COLO668 (cell line): ENCODE results near the gene CEP162.
"Not testable (repeated sequence)": the region's sequence is repeated elsewhere in the genome, so short reads cannot be mapped to it uniquely, and the experiment has no call there.

Experiments used
- DNase-seq: peaks from one replicate; lab custom pipeline; 2025; ENCODE audit not compliant: unreplicated experiment; lab: John Stamatoyannopoulos, UW

Gene CEP162

GRCh38 chr6:84156306-84156705 lies 71.1 kb downstream of the CEP162 start:
- DNase-seq: no peak

GRCh38 chr6:84151669-84152068 lies 75.8 kb downstream of the CEP162 start:
- no peak for DNase-seq

DNA sequence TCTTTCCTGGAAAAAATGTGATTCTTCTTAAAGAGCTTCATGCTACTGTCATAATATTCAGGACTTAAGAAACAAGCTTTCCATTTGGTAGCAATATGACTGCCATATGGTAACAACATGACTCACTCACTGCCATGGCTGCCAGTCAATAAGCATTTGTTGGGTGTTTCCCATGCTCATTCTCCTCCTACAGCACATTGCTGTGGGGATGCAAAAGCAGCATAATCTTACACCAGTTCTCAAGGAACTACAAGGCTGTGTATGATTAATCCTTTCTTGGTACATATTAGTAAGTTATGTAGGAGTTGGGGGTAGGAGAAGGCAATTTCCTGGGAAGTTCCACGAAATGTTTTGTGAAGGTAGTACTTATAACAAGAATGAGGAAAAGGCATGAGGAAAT lies 76.7 kb downstream of the CEP162 start:
- no peak for DNase-seq

DNA sequence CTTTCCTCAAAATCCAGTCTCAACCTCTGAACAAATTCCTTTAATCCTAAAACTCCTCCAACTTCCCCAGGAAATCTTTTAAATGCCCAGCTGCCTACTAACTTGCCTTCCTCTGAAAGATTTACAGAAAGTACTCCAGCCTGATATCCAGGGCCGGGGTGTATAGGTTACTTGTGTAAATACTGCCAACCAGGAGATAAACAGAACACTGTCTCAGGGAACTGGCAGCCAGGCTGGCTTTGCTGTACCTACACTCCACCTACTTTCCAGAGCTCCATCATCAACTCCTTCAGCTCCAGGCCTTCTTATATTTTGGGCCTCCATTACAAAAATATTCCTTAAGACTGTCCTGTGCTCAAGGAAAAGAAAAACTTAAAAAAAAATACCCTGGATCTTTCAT lies 85.9 kb downstream of the CEP162 start:
- no peak for DNase-seq

- no peak for DNase-seq
These were observed 88.1 kb downstream of the CEP162 start for GRCh38 chr6:84139311-84139710.

DNA sequence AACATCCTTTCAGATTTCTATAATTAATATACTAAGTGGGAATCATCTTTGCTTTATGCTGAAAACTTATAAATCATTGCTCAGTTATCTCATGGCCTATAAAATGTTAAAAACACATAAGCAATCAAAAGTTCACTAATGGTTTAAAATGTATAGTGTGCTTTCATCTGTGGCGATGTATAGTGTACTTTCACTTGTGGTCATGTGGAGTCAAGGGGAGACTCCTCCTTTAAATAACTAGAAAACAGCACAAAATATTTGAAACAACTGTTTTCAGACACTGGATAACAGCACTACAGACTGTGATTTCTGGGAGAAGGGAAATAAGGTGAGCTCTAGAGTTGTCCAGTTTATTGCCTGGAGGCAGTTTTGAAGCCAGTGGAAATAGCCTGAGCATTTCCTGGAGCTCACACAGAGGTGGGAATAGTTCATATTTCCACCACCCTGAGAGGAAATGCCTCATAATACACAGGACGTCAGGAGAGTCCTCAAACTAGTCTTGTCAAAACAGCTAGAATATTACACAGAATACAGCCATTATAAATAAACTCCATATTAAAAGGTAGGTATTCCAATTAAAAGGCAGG lies 89.4 kb downstream of the CEP162 start:
- DNase-seq: no peak

DNA sequence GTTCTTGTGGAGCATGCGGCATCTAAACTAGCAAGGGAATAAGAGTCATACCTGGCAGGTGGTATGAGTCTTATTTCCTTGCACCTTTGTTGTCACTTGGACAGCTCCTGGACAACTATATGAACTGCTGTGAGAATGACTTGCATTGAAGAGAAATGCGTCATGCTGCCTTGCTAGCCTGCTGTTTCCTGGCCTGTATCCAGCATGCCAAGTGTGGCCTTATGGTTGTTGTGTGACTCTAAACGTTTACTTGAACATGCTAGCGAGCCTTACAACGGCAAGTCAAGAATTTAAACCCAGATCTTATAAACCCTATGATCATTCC lies 90.4 kb downstream of the CEP162 start:
- DNase-seq: no peak

- DNase-seq: no peak
These were observed 90.9 kb downstream of the CEP162 start for GRCh38 chr6:84136364-84137050.

- DNase-seq: no peak
These were observed 92.2 kb downstream of the CEP162 start for GRCh38 chr6:84135291-84135690.

DNA sequence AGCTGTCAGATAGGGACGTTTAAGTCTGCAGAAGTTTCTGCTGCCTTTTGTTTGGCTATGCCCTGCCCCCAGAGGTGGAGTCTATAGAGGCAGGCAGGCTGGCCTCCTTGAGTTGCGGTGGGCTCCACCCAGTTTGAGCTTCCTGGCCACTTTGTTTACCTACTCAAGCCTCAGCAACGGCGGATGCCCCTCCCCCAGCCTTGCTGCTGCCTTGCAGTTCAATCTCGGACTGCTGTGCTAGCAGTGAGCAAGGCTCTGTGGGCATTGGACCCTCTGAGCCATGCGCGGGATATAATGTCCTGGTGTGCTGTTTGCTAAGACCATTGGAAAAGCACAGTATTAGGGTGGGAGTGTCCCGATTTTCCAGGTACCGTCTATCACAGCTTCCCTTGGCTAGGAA lies 94.1 kb downstream of the CEP162 start:
- not testable (repeated sequence) for DNase-seq

- not testable (repeated sequence) for DNase-seq
These were observed 97.9 kb downstream of the CEP162 start for GRCh38 chr6:84129588-84129987.

- DNase-seq: no peak
These were observed 104.3 kb downstream of the CEP162 start for GRCh38 chr6:84123186-84123585.

DNA sequence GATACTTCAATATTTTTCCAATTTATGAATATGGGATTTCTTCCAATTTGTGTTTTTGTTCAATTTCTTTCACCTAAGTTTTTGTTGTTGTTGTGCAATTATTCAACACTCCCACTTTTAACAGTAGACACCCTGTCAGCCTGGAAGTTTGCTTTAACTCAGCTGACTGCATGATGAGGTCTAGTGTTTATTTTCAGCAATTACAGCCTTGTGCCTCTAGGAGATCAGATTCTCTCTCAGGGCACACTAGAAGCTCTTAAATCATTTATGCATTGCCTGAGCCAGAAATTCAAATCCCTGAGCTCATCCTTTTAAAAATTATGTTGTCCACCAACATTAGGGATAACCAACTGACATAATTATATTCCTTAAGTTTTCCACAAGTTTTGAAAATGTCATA lies 108.2 kb downstream of the CEP162 start:
- no peak for DNase-seq

GRCh38 chr6:84118191-84118590 lies 109.3 kb downstream of the CEP162 start:
- no peak for DNase-seq

GRCh38 chr6:84114933-84115594 lies 112.4 kb downstream of the CEP162 start:
- DNase-seq: not testable (repeated sequence)

- DNase-seq: not testable (repeated sequence)
These were observed 116.1 kb downstream of the CEP162 start for GRCh38 chr6:84111351-84111750.

- no peak for DNase-seq
These were observed 119.9 kb downstream of the CEP162 start for GRCh38 chr6:84107495-84107894.

DNA sequence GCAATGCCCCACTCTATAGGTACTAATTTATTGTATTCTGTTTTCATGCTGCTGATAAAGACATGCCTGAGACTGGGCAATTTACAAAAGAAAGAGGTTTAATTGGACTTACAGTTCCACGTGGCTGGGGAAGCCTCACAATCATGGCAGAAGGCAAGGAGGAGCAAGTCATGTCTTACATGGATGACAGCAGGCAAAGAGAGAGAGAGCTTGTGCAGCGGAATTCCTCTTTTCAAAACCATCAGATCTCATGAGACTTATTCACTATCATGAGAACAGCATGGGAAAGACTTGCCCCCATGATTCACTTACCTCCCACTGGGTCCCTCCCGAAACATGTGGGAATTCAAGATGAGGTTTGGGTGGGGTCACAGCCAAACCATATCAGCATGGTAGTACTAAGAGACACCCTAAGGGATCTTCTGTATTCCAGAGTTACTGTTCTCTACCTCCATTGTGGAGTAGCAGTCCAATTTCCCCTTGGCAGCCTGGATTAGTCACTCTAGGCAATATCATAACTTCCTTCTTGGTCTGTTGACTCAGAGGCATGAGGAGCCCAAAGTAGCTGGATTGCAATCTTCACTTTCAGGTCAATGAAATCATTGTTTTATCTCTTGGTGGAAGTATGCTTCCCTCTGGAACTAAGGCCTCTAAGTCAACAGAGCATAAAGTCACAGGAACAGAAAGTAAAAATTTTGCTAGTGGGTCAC lies 122.1 kb downstream of the CEP162 start:
- not testable (repeated sequence) for DNase-seq

DNA sequence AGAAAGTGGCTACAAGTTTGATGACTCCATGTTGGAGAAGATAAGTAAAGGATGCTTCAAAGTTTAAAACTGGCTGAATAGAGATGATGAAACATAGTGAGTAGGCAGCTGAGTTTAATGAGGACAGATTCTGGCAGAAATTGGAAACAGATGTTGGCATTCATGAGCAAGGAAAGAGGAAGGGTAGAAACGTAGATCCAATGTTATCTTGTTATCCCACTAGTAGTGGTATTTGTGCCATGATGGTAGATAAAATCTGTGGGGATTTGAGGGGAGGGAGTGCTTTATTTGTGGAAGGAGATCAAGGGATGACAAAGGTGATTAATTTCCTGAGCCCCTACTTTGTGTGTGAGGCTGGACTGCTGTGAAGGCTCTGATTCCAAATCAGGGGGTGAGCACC lies 124.4 kb downstream of the CEP162 start:
- DNase-seq: no peak

DNA sequence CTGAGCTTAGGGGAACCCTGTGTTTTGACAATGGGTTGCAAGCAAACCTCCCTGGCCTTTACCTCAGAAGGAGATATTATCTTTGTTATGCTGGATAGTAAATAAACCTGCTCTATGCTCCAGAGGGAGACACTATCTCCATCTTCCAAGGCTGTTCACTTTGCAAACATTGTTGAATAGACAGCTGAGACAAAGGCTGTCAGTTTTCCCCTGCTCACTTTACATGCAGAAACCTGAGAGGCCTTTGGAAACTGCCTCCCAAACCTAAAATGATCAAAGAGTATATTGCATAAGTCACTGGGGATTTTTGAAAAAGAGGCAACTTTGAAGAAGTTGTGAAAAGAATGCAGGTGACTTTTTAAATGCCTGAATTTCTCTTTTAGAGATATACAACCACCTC lies 132.3 kb downstream of the CEP162 start:
- no peak for DNase-seq

- no peak for DNase-seq
These were observed 133.7 kb downstream of the CEP162 start for GRCh38 chr6:84093441-84094435.
